Measurements from ENCODE around the gene EBF4. TPM values are rescaled to one million over a fixed set of nuclear protein-coding genes. Genes with fewer than 3 reads are reported as not detected.

The EBF4 gene
- total and polyA plus RNA-seq, 10 of the 15 experiments (the other 5 are each of a cell fraction or from before 2014, with no cell fraction given) = 0.13 TPM; not detected in 9

DNA sequence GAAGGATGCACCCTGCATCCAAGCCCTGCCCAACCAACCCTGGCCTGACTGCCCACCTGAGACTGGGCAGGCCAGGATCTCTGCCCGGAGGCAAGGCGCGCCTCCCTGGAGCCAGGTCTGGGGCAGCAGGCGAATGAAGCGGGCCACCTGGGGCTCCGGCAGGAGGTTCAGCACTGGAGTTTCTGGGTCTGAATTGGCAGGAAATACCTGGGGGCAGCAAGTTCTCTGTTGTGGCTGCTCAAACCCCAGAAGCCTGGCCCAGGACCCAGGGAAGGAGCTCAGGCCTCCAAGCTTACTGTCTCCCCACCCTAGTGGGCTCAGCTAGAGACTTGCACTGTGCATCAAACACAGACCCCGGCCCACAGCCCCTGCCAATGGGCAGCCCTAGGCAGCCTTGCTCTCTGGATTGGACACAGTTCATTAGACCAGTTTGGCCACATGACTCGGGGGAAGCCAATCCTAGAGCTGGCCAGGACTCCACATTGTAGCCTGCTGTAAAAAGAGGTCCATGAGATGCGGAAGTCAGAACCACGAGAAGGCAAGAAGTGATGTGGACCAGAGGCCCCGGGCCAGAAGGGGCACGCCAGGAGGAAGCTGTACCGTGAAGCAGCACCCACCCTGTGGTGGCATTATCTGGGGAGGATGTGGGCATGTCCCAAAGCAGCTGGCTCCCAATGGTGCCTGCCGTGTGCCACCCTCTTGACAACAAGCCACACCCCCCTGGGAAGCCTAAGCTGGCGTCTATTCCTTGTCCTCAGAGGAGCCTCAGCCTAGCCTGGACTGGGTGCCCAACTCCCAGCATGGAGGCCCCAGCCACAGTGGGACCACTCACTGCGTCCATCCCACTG, 104.8 kb downstream of the EBF4 start (continued):
- TF ChIP-seq, protein P1, sequence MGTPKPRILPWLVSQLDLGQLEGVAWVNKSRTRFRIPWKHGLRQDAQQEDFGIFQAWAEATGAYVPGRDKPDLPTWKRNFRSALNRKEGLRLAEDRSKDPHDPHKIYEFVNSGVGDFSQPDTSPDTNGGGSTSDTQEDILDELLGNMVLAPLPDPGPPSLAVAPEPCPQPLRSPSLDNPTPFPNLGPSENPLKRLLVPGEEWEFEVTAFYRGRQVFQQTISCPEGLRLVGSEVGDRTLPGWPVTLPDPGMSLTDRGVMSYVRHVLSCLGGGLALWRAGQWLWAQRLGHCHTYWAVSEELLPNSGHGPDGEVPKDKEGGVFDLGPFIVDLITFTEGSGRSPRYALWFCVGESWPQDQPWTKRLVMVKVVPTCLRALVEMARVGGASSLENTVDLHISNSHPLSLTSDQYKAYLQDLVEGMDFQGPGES (IDR thresholded peaks at IDR 0.05) = no peak

DNA sequence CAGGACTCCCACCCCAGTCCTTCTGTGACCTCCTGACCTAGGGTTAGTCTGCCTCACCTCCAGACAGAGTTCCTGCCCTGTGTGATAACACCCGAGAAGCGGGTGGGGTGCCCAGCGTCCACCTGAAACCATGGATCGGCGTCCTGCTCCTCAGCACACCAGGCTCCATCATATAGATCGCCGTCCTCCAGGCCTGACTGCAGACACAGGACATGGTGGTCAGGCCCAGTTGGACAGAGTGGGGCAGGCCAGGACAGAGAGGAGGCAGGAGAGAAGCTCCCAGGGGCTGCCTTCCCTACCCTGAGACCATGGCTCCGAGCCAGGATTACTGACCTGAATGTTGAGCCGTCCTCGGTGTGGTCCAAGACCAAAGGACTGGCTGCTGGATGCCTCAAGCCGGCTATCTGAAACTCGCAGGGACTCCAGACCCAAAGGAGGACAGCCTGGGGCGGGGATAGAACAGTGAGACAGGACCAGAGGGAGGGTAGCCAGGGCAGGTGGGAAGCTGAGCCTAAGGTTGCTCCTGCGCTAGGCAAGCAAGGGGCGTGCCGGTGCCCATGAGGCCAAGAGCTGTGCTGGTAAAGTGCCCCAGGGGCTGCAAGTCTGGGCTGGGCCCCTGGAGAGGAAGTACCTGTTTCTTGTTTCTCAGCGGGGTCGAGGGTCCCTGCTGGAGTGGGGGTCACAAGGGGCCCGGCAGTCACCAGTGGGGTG, 105.7 kb downstream of the EBF4 start:
- H2AFZ ChIP-seq (ENCODE audit: control insufficient read depth, low read depth, low read length) = no peak overlapping the region
- no peak for DNase-seq (ENCODE audit: low read depth, low spot score)
- H3K27me3 ChIP-seq (replicated peaks in 1 of 2; ENCODE audit: control insufficient read depth in 2 of 2, insufficient read depth in 2 of 2, low read length in 1 of 2) = peaks cover 11 to 18% of the 10 kb centered on the region in 2 experiments
- H3K9me3 ChIP-seq (replicated peaks; ENCODE audit: control insufficient read depth, insufficient read depth, low read length) = no peaks in the 10 kb centered on the region
- H3K27ac ChIP-seq (ENCODE audit: control insufficient read depth, insufficient read depth) = no peak overlapping the region
- intact Hi-C loops (cut with micrococcal nuclease; ENCODE audit: unreplicated experiment) = no loop called here
- ChIA-PET POLR2A (no interaction called here), SMC1A (ENCODE audit: uncharacterized antibody, unreplicated experiment) (no interaction called here), CTCF (no interaction called here), RAD21 (ENCODE audit: unreplicated experiment) (no interaction called here)
- no peaks in the 10 kb centered on the region for H3K79me2 ChIP-seq (ENCODE audit: control insufficient read depth, insufficient read depth, low read length)
- no peaks in the 10 kb centered on the region for H3K36me3 ChIP-seq (ENCODE audit: control insufficient read depth in 2 of 2, insufficient read depth in 2 of 2, low read length in 1 of 2)
- BruUV-seq (replicated peaks) = no TSS peak
- FAIRE-seq = no peak
- ATAC-seq = no peak
- no peak overlapping the region for H3K4me2 ChIP-seq (ENCODE audit: control insufficient read depth, insufficient read depth)
- in situ Hi-C loops (cut with MboI) = no loop called here
- H3K4me1 ChIP-seq (ENCODE audit: control insufficient read depth, insufficient read depth, low read length) = no peaks in the 10 kb centered on the region
- no peaks in the 10 kb centered on the region for H4K20me1 ChIP-seq (ENCODE audit: control insufficient read depth, insufficient read depth)
- no peak overlapping the region for H3K4me3 ChIP-seq
- 54% methylated on average over 19 of the region's 19 CpGs for WGBS (ENCODE audit: insufficient coverage, insufficient replicate concordance, low lambda C conversion rate, missing lambda C conversion rate)
- H3K9ac ChIP-seq (ENCODE audit: control insufficient read depth, insufficient read depth, low read length) = no peak overlapping the region
- TF ChIP-seq, protein P2, sequence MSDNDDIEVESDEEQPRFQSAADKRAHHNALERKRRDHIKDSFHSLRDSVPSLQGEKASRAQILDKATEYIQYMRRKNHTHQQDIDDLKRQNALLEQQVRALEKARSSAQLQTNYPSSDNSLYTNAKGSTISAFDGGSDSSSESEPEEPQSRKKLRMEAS (IDR thresholded peaks at IDR 0.05; ENCODE audit: low read depth, low read length) = no peak
- TF ChIP-seq MEF2B (IDR thresholded peaks at IDR 0.05; ENCODE audit: partially characterized antibody, poor library complexity, severe bottlenecking) = no peak
- no peak for TF ChIP-seq SUZ12 (IDR thresholded peaks at IDR 0.05; ENCODE audit: unreplicated experiment)
- no peak for TF ChIP-seq POLR2AphosphoS5 (IDR thresholded peaks at IDR 0.05; ENCODE audit: low read length)
- no peak for TF ChIP-seq ZNF274 (IDR thresholded peaks at IDR 0.05; ENCODE audit: insufficient read depth, insufficient read length)
- TF ChIP-seq STAT1 (conservative IDR thresholded peaks at IDR 0.05) = no peak
- no peak for TF ChIP-seq FOS (IDR thresholded peaks at IDR 0.05; ENCODE audit: borderline replicate concordance, extremely low read depth, insufficient read length)
- TF ChIP-seq FOXM1 (IDR thresholded peaks at IDR 0.05; ENCODE audit: low read depth, low read length) = no peak
- TF ChIP-seq IKZF1 (conservative IDR thresholded peaks at IDR 0.05) = no peak
- TF ChIP-seq, protein P3, sequence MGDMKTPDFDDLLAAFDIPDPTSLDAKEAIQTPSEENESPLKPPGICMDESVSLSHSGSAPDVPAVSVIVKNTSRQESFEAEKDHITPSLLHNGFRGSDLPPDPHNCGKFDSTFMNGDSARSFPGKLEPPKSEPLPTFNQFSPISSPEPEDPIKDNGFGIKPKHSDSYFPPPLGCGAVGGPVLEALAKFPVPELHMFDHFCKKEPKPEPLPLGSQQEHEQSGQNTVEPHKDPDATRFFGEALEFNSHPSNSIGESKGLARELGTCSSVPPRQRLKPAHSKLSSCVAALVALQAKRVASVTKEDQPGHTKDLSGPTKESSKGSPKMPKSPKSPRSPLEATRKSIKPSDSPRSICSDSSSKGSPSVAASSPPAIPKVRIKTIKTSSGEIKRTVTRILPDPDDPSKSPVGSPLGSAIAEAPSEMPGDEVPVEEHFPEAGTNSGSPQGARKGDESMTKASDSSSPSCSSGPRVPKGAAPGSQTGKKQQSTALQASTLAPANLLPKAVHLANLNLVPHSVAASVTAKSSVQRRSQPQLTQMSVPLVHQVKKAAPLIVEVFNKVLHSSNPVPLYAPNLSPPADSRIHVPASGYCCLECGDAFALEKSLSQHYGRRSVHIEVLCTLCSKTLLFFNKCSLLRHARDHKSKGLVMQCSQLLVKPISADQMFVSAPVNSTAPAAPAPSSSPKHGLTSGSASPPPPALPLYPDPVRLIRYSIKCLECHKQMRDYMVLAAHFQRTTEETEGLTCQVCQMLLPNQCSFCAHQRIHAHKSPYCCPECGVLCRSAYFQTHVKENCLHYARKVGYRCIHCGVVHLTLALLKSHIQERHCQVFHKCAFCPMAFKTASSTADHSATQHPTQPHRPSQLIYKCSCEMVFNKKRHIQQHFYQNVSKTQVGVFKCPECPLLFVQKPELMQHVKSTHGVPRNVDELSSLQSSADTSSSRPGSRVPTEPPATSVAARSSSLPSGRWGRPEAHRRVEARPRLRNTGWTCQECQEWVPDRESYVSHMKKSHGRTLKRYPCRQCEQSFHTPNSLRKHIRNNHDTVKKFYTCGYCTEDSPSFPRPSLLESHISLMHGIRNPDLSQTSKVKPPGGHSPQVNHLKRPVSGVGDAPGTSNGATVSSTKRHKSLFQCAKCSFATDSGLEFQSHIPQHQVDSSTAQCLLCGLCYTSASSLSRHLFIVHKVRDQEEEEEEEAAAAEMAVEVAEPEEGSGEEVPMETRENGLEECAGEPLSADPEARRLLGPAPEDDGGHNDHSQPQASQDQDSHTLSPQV (IDR thresholded peaks at IDR 0.05) = no peak
- TF ChIP-seq, protein P4, sequence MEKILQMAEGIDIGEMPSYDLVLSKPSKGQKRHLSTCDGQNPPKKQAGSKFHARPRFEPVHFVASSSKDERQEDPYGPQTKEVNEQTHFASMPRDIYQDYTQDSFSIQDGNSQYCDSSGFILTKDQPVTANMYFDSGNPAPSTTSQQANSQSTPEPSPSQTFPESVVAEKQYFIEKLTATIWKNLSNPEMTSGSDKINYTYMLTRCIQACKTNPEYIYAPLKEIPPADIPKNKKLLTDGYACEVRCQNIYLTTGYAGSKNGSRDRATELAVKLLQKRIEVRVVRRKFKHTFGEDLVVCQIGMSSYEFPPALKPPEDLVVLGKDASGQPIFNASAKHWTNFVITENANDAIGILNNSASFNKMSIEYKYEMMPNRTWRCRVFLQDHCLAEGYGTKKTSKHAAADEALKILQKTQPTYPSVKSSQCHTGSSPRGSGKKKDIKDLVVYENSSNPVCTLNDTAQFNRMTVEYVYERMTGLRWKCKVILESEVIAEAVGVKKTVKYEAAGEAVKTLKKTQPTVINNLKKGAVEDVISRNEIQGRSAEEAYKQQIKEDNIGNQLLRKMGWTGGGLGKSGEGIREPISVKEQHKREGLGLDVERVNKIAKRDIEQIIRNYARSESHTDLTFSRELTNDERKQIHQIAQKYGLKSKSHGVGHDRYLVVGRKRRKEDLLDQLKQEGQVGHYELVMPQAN (conservative IDR thresholded peaks at IDR 0.05) = no peak
- TF ChIP-seq DPF2 (IDR thresholded peaks at IDR 0.05) = no peak
- no peak for TF ChIP-seq STAT3 (IDR thresholded peaks at IDR 0.05; ENCODE audit: low read depth, low read length)

All from GM12878 (cell line).